Cardiac muscle cell (in vitro differentiated cells and primary cell): ENCODE measurements around the gene TMSB10. TPM values are rescaled to one million over a fixed set of nuclear protein-coding genes. Genes with fewer than 3 reads are reported as not detected.
"Not testable (repeated sequence)": the region's sequence is repeated elsewhere in the genome, so short reads cannot be mapped to it uniquely, and the experiment has no call there.

ENCODE experiments used
- DNase-seq, 2 donors: peaks; one replicate each; pipeline versions ENCODE4 v3.0.0 to v3.0.0-alpha.2; 2010 to 2017; ENCODE audit warnings: low read depth in 1 of 2, low spot score in 1 of 2
- H3K27ac ChIP-seq: fragments of 200-600 bp; sonication (generic); 2 replicates; pipeline ENCODE4 v1.5.1; 2016
- H3K27me3 ChIP-seq: fragments of 200-600 bp; sonication (generic); 2 replicates; pipeline ENCODE4 v1.6.0; 2016; ENCODE audit warnings: control low read depth
- H3K36me3 ChIP-seq: fragments of 200-600 bp; sonication (generic); 2 replicates; pipeline ENCODE4 v1.5.1; 2016; ENCODE audit warnings: control low read depth
- H3K4me1 ChIP-seq: fragments of 200-600 bp; sonication (generic); 2 replicates; pipeline ENCODE4 v1.8.1; 2017; ENCODE audit warnings: low read depth, mild to moderate bottlenecking, mixed run types
- H3K4me3 ChIP-seq: fragments of 200-600 bp; sonication (generic); 2 replicates; pipeline ENCODE4 v1.5.1; 2016; ENCODE audit warnings: mild to moderate bottlenecking
- H3K9me3 ChIP-seq: fragments of 200-600 bp; sonication (generic); 2 replicates; pipeline ENCODE4 v1.5.1; 2017; ENCODE audit warnings: low read depth, mild to moderate bottlenecking, control low read depth
- CTCF ChIP-seq: IDR thresholded peaks from 2 replicates; pipeline ENCODE4 v1.5.1; 2012; ENCODE audit warnings: low read depth, mild to moderate bottlenecking, low read length
- polyA plus RNA-seq: library from polyadenylated mRNA; unstranded; fragments of >200 nt; fragmentation: Nextera tagmentation; extraction: Ambion mirVana; gene quantifications from 2 replicates; pipeline ENCODE4 v1.2.1, GENCODE V29; 2016
- total RNA-seq: library from RNA; depleted of rRNA; stranded (reverse); fragments of >200 nt; gene quantifications from 2 replicates; pipeline ENCODE4 v1.2.3, GENCODE V29; 2016

Gene TMSB10
- total and polyA plus RNA-seq, 2 experiments from 2014 or later = 1,175 to 1,740 TPM

GRCh38 chr2:84870306-84870705 lies 35.1 kb upstream of the TMSB10 start:
- Histone ChIP-seq H3K27me3 (no peaks in the 10 kb centered on the region), H3K36me3 (no peaks in the 10 kb centered on the region), H3K9me3 (no peaks in the 10 kb centered on the region), H3K4me1 (no peaks in the 10 kb centered on the region), H3K27ac (no peak overlapping the region), H3K4me3 (no peak overlapping the region)
- no peak for DNase-seq
- TF ChIP-seq CTCF = no peak

- H3K4me1 ChIP-seq, H3K9me3 ChIP-seq, H3K27ac ChIP-seq, H3K4me3 ChIP-seq, H3K36me3 ChIP-seq, DNase-seq: not testable (repeated sequence)
- peaks cover 18% of the 10 kb centered on the region for H3K27me3 ChIP-seq
Measured at GRCh38 chr2:84872691-84873090, 32.8 kb upstream of the TMSB10 start.

GRCh38 chr2:84873350-84873749 lies 32.1 kb upstream of the TMSB10 start:
- no peak for DNase-seq
- Histone ChIP-seq H3K4me1 (no peaks in the 10 kb centered on the region), H3K27ac (no peak overlapping the region), H3K4me3 (no peak overlapping the region), H3K9me3 (no peaks in the 10 kb centered on the region), H3K36me3 (no peaks in the 10 kb centered on the region), H3K27me3 (peaks cover 25% of the 10 kb centered on the region)
- TF ChIP-seq CTCF = no peak

GRCh38 chr2:84874381-84875212 lies 30.9 kb upstream of the TMSB10 start:
- Histone ChIP-seq H3K27ac (no peak overlapping the region), H3K9me3 (no peaks in the 10 kb centered on the region), H3K27me3 (peaks cover 37% of the 10 kb centered on the region), H3K4me1 (no peaks in the 10 kb centered on the region), H3K4me3 (no peak overlapping the region), H3K36me3 (no peaks in the 10 kb centered on the region)
- no peak for TF ChIP-seq CTCF
- DNase-seq = no peak

- H3K27me3 ChIP-seq = peaks cover 43% of the 10 kb centered on the region
- no peak for TF ChIP-seq CTCF
- no peak overlapping the region for H3K4me3 ChIP-seq
- no peak for DNase-seq
- no peaks in the 10 kb centered on the region for H3K9me3 ChIP-seq
- no peaks in the 10 kb centered on the region for H3K36me3 ChIP-seq
- H3K4me1 ChIP-seq = no peaks in the 10 kb centered on the region
- H3K27ac ChIP-seq = no peak overlapping the region
Measured at GRCh38 chr2:84875213-84875560, 30.3 kb upstream of the TMSB10 start.

- H3K36me3 ChIP-seq, H3K4me3 ChIP-seq, H3K27ac ChIP-seq, DNase-seq, H3K4me1 ChIP-seq, H3K9me3 ChIP-seq: not testable (repeated sequence)
- peaks cover 48% of the 10 kb centered on the region for H3K27me3 ChIP-seq
Measured at GRCh38 chr2:84875619-84876018, 29.8 kb upstream of the TMSB10 start.
